ENCODE measurements around the gene SRC.

DNA sequence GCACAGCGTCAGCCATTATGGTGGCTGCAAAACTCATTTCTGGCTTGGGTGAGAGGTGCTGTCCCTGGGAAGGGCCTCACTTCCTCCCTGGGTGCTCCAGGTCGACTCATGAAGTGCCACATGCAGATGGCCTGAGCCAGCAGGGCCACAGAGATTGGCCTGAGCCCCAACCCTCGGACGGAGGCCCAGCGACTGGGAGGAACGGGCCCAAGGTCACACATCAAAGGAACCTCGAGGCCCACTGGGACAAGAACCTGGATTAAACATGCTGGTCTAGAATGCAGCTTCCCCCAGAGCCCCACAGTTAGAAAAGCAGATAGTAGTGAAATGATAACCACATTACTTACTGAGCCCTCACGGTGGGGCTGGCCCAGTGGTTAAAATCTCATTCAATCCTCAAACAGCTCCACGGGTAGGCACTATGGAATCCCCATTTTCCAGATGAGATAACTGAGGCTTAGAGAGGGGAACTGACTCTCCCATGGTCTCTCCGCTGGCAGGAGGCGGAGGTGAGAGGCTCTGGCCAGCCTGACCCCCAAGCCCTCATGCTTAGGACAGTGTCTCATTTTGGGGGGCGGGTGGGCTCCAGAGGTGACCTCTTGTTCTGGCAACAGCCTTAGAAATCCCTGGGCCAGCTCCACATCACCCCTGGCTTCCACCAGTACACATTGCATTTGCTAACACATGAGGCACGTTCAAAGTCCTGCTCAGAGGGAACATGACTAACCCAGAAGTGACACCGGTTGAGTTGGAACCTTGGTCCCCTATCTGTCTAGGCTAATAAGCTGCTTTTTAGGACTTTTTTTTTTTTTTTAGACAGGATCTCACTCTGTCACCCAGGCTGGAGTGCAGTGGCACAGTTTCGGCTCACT, 53.0 kb downstream of the SRC start:
- no peak for TF ChIP-seq POLR2A (IDR thresholded peaks at IDR 0.05; ENCODE audit: low read length)
- TF ChIP-seq GATA1 (IDR thresholded peaks at IDR 0.05; ENCODE audit: low read depth, low read length): no peak

Data from erythroblast (primary cell).